OCI-LY1 (cell line): ENCODE data around the gene DNMBP.

Experiments
- H2AFZ ChIP-seq: fragments of 200-600 bp; sonication (generic), shearing (Covaris generic); 2 replicates; pipeline ENCODE4 v1.6.0; 2014; ENCODE audit warnings: antibody characterized with exemption, mild to moderate bottlenecking, low read length
- H3F3A ChIP-seq: fragments of 200-600 bp; sonication (generic), shearing (Covaris generic); 2 replicates; pipeline ENCODE4 v1.6.0; 2014; ENCODE audit warnings: mild to moderate bottlenecking, antibody characterized with exemption, low read length, moderate library complexity; ENCODE audit not compliant: insufficient read depth
- H3K27ac ChIP-seq: fragments of 200-600 bp; sonication (generic); 2 replicates; pipeline ENCODE4 v1.5.1; 2014; ENCODE audit warnings: low read length, mixed run types, mild to moderate bottlenecking, low read depth; ENCODE audit not compliant: poor library complexity, severe bottlenecking
- H3K27me3 ChIP-seq: fragments of 200-600 bp; sonication (generic); 2 replicates; pipeline ENCODE4 v1.6.0; 2014; ENCODE audit warnings: antibody characterized with exemption, mild to moderate bottlenecking, low read length, moderate library complexity; ENCODE audit not compliant: insufficient read depth
- H3K36me3 ChIP-seq: fragments of 200-600 bp; sonication (generic); 2 replicates; pipeline ENCODE4 v1.6.1; 2014; ENCODE audit warnings: mild to moderate bottlenecking, antibody characterized with exemption, low read length, moderate library complexity, mixed read lengths; ENCODE audit not compliant: insufficient read depth
- H3K4me1 ChIP-seq: fragments of 200-600 bp; sonication (generic); 2 replicates; pipeline ENCODE4 v1.5.1; 2014; ENCODE audit warnings: mild to moderate bottlenecking, low read length, moderate library complexity; ENCODE audit not compliant: insufficient read depth, severe bottlenecking
- H3K4me2 ChIP-seq: fragments of 200-600 bp; sonication (generic), shearing (Covaris generic); 2 replicates; pipeline ENCODE4 v1.6.1; 2014; ENCODE audit warnings: low read length
- H3K4me3 ChIP-seq: fragments of 200-600 bp; sonication (generic); 2 replicates; pipeline ENCODE4 v1.5.1; 2014; ENCODE audit warnings: low read length, low read depth, mild to moderate bottlenecking, mixed read lengths; ENCODE audit not compliant: poor library complexity, severe bottlenecking
- H3K79me2 ChIP-seq: fragments of 200-600 bp; shearing (Covaris generic); 2 replicates; pipeline ENCODE4 v1.6.1; 2016; ENCODE audit warnings: mixed run types, low read length, mixed read lengths; ENCODE audit not compliant: insufficient read depth
- H3K9ac ChIP-seq: fragments of 200-600 bp; sonication (generic), shearing (Covaris generic); 2 replicates; pipeline ENCODE4 v1.6.1; 2014; ENCODE audit warnings: mild to moderate bottlenecking, low read length, mixed read lengths
- H3K9me2 ChIP-seq: fragments of 200-600 bp; sonication (generic), shearing (Covaris generic); 2 replicates; pipeline ENCODE4 v1.6.1; 2014; ENCODE audit warnings: low read depth, mild to moderate bottlenecking, low read length, mixed read lengths
- H3K9me3 ChIP-seq: fragments of 200-600 bp; shearing (Covaris generic); 2 replicates; pipeline ENCODE4 v1.6.1; 2014; ENCODE audit warnings: low read length, mixed read lengths
- H4K20me1 ChIP-seq: fragments of 200-600 bp; sonication (generic), shearing (Covaris generic); 2 replicates; pipeline ENCODE4 v1.6.0; 2016; ENCODE audit warnings: mild to moderate bottlenecking, low read length; ENCODE audit not compliant: insufficient read depth
- EZH2 ChIP-seq: fragments of 200-600 bp; sonication (generic), shearing (Covaris generic); IDR thresholded peaks from 2 replicates; pipeline ENCODE4 v1.8.0; 2017; ENCODE audit warnings: borderline replicate concordance, mixed run types, mild to moderate bottlenecking, antibody characterized with exemption, low read length, moderate library complexity, mixed read lengths
- TF ChIP-seq, protein P1 (sequence below): fragments of 200-600 bp; sonication (generic), shearing (Covaris generic); IDR thresholded peaks from 2 replicates; pipeline ENCODE4 v1.5.1; 2017; ENCODE audit warnings: mild to moderate bottlenecking, antibody characterized with exemption, low read length, moderate library complexity, mixed read lengths

DNMBP gene

DNA sequence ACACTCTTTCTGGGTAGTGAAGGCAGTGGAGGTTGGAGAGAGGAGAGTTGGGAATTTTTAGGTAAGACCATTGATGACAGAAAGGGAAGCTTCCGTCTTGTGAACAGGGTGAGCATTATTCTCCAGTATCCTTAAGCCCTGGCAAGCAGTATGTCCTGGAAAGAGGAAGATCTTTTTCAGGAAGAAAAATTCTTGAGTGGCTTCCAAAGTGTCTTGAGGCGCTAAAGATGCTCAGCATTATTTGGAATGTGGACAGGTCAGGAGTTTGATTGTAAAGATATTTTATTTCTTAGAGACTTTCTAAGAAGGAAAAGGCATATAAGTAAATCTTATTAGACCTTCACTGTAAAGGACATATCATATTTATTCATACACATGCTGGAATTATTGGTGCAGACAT, 173.0 kb downstream of the DNMBP start:
- Histone ChIP-seq H2AFZ (no peak overlapping the region), H3K9ac (no peak overlapping the region), H3K4me1 (no peaks in the 10 kb centered on the region), H3K27ac (no peak overlapping the region), H4K20me1 (no peaks in the 10 kb centered on the region), H3K4me3 (no peak overlapping the region), H3K27me3 (no peaks in the 10 kb centered on the region), H3K4me2 (no peak overlapping the region), H3K36me3 (no peaks in the 10 kb centered on the region), H3K9me3 (no peaks in the 10 kb centered on the region), H3F3A (no peaks in the 10 kb centered on the region), H3K9me2 (no peaks in the 10 kb centered on the region), H3K79me2 (no peaks in the 10 kb centered on the region)
- TF ChIP-seq, protein P1, sequence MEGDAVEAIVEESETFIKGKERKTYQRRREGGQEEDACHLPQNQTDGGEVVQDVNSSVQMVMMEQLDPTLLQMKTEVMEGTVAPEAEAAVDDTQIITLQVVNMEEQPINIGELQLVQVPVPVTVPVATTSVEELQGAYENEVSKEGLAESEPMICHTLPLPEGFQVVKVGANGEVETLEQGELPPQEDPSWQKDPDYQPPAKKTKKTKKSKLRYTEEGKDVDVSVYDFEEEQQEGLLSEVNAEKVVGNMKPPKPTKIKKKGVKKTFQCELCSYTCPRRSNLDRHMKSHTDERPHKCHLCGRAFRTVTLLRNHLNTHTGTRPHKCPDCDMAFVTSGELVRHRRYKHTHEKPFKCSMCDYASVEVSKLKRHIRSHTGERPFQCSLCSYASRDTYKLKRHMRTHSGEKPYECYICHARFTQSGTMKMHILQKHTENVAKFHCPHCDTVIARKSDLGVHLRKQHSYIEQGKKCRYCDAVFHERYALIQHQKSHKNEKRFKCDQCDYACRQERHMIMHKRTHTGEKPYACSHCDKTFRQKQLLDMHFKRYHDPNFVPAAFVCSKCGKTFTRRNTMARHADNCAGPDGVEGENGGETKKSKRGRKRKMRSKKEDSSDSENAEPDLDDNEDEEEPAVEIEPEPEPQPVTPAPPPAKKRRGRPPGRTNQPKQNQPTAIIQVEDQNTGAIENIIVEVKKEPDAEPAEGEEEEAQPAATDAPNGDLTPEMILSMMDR, result no peak
- TF ChIP-seq EZH2, result no peak

DNA sequence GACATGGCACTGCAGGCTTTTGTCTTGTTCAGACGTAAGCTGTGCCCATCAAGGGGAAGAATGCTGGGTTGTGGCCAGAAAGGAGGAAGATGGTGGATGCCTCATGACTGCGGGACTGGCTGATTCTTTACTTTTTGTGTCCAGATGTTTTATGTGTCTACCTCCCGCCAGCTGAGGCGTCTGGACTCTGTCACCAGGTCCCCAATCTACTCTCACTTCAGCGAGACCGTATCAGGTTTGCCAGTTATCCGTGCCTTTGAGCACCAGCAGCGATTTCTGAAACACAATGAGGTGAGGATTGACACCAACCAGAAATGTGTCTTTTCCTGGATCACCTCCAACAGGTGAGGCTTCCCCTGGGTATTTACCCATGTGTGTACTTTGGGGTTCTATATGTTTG, 173.8 kb downstream of the DNMBP start:
- H3K9me3 ChIP-seq, result no peaks in the 10 kb centered on the region
- H4K20me1 ChIP-seq, result no peaks in the 10 kb centered on the region
- TF ChIP-seq EZH2, result no peak
- TF ChIP-seq, protein P1, result no peak
- H3K36me3 ChIP-seq, result no peaks in the 10 kb centered on the region
- H2AFZ ChIP-seq, result no peak overlapping the region
- H3K27ac ChIP-seq, result no peak overlapping the region
- H3K4me2 ChIP-seq, result no peak overlapping the region
- no peak overlapping the region for H3K9ac ChIP-seq
- H3K27me3 ChIP-seq, result no peaks in the 10 kb centered on the region
- H3K9me2 ChIP-seq, result no peaks in the 10 kb centered on the region
- H3F3A ChIP-seq, result no peaks in the 10 kb centered on the region
- H3K79me2 ChIP-seq, result no peaks in the 10 kb centered on the region
- H3K4me1 ChIP-seq, result no peaks in the 10 kb centered on the region
- H3K4me3 ChIP-seq, result no peak overlapping the region

DNA sequence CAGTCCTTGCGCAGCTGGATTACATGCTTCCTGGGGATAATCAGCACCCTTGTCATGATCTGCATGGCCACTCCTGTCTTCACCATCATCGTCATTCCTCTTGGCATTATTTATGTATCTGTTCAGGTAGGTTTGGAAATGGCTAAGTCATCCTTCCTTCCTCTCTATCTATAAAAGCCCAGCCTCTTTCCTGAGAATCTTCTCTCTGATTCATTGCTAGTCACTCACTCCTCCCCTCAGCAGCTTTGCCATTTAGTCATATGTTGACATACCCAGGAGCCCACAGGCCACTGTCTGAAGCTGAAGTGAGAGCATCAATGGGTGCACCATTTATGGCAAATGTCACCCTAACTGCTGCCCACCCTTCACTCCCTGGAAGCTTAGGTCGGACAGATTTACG, 175.3 kb downstream of the DNMBP start:
- Histone ChIP-seq H3F3A (no peaks in the 10 kb centered on the region), H3K9me2 (no peaks in the 10 kb centered on the region), H4K20me1 (no peaks in the 10 kb centered on the region), H2AFZ (no peak overlapping the region), H3K4me3 (no peak overlapping the region), H3K9ac (no peak overlapping the region), H3K9me3 (no peaks in the 10 kb centered on the region), H3K36me3 (no peaks in the 10 kb centered on the region), H3K27me3 (no peaks in the 10 kb centered on the region), H3K4me1 (no peaks in the 10 kb centered on the region), H3K27ac (no peak overlapping the region), H3K4me2 (no peak overlapping the region), H3K79me2 (no peaks in the 10 kb centered on the region)
- no peak for TF ChIP-seq EZH2
- TF ChIP-seq, protein P1, result no peak
